Neural progenitor cell (in vitro differentiated cells): ENCODE measurements around the gene SPATA19.

Source experiments
- EZH2 ChIP-seq: fragments of 200-600 bp; sonication (generic); IDR thresholded peaks from 2 replicates; pipeline ENCODE4 v1.6.1; 2017; ENCODE audit warnings: antibody characterized with exemption, mild to moderate bottlenecking, moderate library complexity
- EZH2phosphoT487 ChIP-seq: fragments of 200-600 bp; sonication (generic); IDR thresholded peaks from 2 replicates; pipeline ENCODE4 v1.6.1; 2017; ENCODE audit warnings: antibody characterized with exemption
- TF ChIP-seq, protein P1 (sequence below): fragments of 200-600 bp; sonication (generic); IDR thresholded peaks from 2 replicates; pipeline ENCODE4 v1.5.1; 2017; ENCODE audit warnings: antibody characterized with exemption, mild to moderate bottlenecking

GRCh38 chr11:133864756-133865155, 19.4 kb upstream of the SPATA19 start:
- TF ChIP-seq, protein P1, sequence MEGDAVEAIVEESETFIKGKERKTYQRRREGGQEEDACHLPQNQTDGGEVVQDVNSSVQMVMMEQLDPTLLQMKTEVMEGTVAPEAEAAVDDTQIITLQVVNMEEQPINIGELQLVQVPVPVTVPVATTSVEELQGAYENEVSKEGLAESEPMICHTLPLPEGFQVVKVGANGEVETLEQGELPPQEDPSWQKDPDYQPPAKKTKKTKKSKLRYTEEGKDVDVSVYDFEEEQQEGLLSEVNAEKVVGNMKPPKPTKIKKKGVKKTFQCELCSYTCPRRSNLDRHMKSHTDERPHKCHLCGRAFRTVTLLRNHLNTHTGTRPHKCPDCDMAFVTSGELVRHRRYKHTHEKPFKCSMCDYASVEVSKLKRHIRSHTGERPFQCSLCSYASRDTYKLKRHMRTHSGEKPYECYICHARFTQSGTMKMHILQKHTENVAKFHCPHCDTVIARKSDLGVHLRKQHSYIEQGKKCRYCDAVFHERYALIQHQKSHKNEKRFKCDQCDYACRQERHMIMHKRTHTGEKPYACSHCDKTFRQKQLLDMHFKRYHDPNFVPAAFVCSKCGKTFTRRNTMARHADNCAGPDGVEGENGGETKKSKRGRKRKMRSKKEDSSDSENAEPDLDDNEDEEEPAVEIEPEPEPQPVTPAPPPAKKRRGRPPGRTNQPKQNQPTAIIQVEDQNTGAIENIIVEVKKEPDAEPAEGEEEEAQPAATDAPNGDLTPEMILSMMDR = no peak
- TF ChIP-seq EZH2phosphoT487 (no peak), EZH2 (no peak)
